Hematopoietic multipotent progenitor cell treated with erythropoietin and hydrocortisone succinate and interleukin-3 and kit ligand, for 17 days (in vitro differentiated cells): ENCODE data around the gene PGAM2.
"Not testable (repeated sequence)": the region's sequence is repeated elsewhere in the genome, so short reads cannot be mapped to it uniquely, and the experiment has no call there.

ENCODE experiments used
- DNase-seq: peaks from one replicate; pipeline ENCODE4 v3.0.0-alpha.2; 2015; ENCODE audit warnings: low spot score

PGAM2 gene

GRCh38 chr7:44022796-44023467 is 42.4 kb downstream of the PGAM2 start:
- DNase-seq, result not testable (repeated sequence)

GRCh38 chr7:44022069-44022468 is 43.3 kb downstream of the PGAM2 start:
- not testable (repeated sequence) for DNase-seq

GRCh38 chr7:44019825-44020224 is 45.5 kb downstream of the PGAM2 start:
- not testable (repeated sequence) for DNase-seq

GRCh38 chr7:44018857-44019807 is 46.2 kb downstream of the PGAM2 start:
- DNase-seq, result peak; percentile 95

GRCh38 chr7:44015090-44015489 is 50.3 kb downstream of the PGAM2 start:
- not testable (repeated sequence) for DNase-seq
